Measurements from ENCODE around the gene ISLR.
"Not testable (repeated sequence)": the region's sequence is repeated elsewhere in the genome, so short reads cannot be mapped to it uniquely, and the experiment has no call there.

The ISLR gene

GRCh38 chr15:74138642-74139041 lies 34.9 kb upstream of the ISLR start:
- DNase-seq: no peak

GRCh38 chr15:74141591-74141990 lies 31.9 kb upstream of the ISLR start:
- DNase-seq: no peak

GRCh38 chr15:74144153-74144775 lies 29.2 kb upstream of the ISLR start:
- no peak for DNase-seq

- DNase-seq: no peak
Measured at GRCh38 chr15:74146277-74146800, 27.2 kb upstream of the ISLR start.

GRCh38 chr15:74147051-74147450 lies 26.5 kb upstream of the ISLR start:
- DNase-seq: no peak

GRCh38 chr15:74155766-74156417 lies 17.6 kb upstream of the ISLR start:
- no peak for DNase-seq

GRCh38 chr15:74156678-74157411 lies 16.7 kb upstream of the ISLR start:
- no peak for DNase-seq

GRCh38 chr15:74157868-74158827 lies 15.4 kb upstream of the ISLR start:
- no peak for DNase-seq

GRCh38 chr15:74158855-74159650 lies 14.5 kb upstream of the ISLR start:
- no peak for DNase-seq

- no peak for DNase-seq
Measured at GRCh38 chr15:74159773-74160172, 13.7 kb upstream of the ISLR start.

GRCh38 chr15:74160390-74160789 lies 13.1 kb upstream of the ISLR start:
- DNase-seq: not testable (repeated sequence)

- DNase-seq: not testable (repeated sequence)
Measured at GRCh38 chr15:74162195-74162536, 11.3 kb upstream of the ISLR start.

GRCh38 chr15:74165461-74165860 lies 8.0 kb upstream of the ISLR start:
- DNase-seq: no peak

- no peak for DNase-seq
Measured at GRCh38 chr15:74167891-74168331, 5.6 kb upstream of the ISLR start.

GRCh38 chr15:74168711-74169126 lies 4.8 kb upstream of the ISLR start:
- no peak for DNase-seq

- no peak for DNase-seq
Measured at GRCh38 chr15:74170071-74170844, 3.3 kb upstream of the ISLR start.

- no peak for DNase-seq
Measured at GRCh38 chr15:74170875-74171578, 2.5 kb upstream of the ISLR start.

GRCh38 chr15:74171965-74172541 lies 1.5 kb upstream of the ISLR start:
- DNase-seq: no peak

- no peak for DNase-seq
Measured at GRCh38 chr15:74172701-74173379, 670 bp upstream of the ISLR start.

Measured in Kasumi-1 (cell line).